ENCODE results near the gene KNG1. TPM values are rescaled to one million over a fixed set of nuclear protein-coding genes. Genes with fewer than 3 reads are reported as not detected.
"Not testable (repeated sequence)": the region's sequence is repeated elsewhere in the genome, so short reads cannot be mapped to it uniquely, and the experiment has no call there.

The KNG1 gene
- total RNA-seq, 2 donors from 2014 or later, result not detected

DNA sequence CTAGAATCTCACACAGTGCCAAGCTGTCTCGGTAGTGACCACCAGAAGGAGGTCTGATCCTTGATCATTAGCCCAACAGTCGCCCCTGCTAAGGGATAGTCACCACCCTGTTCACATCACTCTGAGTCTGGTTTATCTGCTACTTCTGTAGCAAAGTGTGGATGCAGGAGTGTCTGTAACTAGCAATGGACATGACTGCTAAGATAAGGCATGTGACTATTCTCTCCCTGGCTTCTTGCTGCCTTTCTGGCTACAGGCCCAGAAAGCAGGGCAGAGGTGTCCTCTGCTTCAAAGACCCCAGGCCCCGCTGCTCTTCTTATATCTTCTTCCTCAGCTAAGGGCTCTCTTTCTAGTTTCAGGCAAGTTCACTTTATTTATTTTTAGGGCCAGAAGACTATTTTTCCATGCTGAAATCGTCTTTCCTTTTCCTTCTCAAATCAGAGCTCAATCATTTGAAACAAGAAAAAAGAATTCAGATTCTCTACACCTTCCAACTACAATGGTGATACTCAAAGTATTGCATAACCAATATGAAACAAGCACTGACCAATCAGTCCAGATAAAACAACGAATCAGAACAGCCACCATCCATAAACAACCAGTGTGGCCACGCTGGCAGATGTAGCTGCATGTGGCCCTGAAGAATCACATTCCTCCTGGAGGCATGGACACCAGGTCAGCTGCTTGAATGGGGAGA is 8.0 kb upstream of the KNG1 start:
- TF ChIP-seq, protein P1, sequence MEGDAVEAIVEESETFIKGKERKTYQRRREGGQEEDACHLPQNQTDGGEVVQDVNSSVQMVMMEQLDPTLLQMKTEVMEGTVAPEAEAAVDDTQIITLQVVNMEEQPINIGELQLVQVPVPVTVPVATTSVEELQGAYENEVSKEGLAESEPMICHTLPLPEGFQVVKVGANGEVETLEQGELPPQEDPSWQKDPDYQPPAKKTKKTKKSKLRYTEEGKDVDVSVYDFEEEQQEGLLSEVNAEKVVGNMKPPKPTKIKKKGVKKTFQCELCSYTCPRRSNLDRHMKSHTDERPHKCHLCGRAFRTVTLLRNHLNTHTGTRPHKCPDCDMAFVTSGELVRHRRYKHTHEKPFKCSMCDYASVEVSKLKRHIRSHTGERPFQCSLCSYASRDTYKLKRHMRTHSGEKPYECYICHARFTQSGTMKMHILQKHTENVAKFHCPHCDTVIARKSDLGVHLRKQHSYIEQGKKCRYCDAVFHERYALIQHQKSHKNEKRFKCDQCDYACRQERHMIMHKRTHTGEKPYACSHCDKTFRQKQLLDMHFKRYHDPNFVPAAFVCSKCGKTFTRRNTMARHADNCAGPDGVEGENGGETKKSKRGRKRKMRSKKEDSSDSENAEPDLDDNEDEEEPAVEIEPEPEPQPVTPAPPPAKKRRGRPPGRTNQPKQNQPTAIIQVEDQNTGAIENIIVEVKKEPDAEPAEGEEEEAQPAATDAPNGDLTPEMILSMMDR (IDR thresholded peaks at IDR 0.05), result no peak
- TF ChIP-seq POLR2A (IDR thresholded peaks at IDR 0.05), result no peak

DNA sequence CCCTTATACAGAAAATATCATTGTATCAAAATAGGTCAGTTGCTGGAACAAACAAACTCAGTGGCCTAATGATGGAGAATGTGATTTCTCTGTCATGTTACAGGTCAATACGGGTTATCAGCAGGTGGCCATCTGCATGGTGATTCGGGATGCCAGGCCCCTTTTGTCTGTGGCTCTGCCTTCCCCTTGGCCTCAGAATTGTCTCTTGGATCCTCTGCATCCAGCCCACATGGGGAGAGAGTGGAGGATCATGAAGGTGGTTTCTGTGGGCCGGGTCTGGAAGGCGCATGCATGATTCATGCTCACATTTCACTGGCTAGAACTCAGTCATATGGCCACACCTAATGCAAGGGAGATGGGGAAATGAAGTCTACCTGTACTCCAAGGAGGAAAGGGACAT is 6.5 kb upstream of the KNG1 start:
- H3K4me1 ChIP-seq; H3K36me3 ChIP-seq (replicated peaks in 1 of 2; ENCODE audit: insufficient read depth in 1 of 2, low read depth in 2 of 2); H3K9me3 ChIP-seq; intact Hi-C loops (cut with DNase I); ATAC-seq; H3K4me3 ChIP-seq; H3K27me3 ChIP-seq; DNase-seq; H3K27ac ChIP-seq: not testable (repeated sequence)
- WGBS, 2 donors, result 71 to 76% methylated on average over 4 of the region's 4 CpGs

More for the DNA sequence above, 8.0 kb upstream of the KNG1 start:
- intact Hi-C loops (cut with DNase I), result no loop called here
- no peaks in the 10 kb centered on the region for H3K36me3 ChIP-seq (replicated peaks in 1 of 2; ENCODE audit: insufficient read depth in 1 of 2, low read depth in 2 of 2)
- ATAC-seq, result no peak
- no peaks in the 10 kb centered on the region for H3K9me3 ChIP-seq
- H3K4me1 ChIP-seq, result no peaks in the 10 kb centered on the region
- H3K4me3 ChIP-seq, result no peak overlapping the region
- peaks cover 0 to 2% of the 10 kb centered on the region in 2 donors for H3K27me3 ChIP-seq
- WGBS, 2 donors, result 62 to 63% methylated on average over 6 of the region's 6 CpGs
- no peak overlapping the region for H3K27ac ChIP-seq
- DNase-seq, result no peak

DNA sequence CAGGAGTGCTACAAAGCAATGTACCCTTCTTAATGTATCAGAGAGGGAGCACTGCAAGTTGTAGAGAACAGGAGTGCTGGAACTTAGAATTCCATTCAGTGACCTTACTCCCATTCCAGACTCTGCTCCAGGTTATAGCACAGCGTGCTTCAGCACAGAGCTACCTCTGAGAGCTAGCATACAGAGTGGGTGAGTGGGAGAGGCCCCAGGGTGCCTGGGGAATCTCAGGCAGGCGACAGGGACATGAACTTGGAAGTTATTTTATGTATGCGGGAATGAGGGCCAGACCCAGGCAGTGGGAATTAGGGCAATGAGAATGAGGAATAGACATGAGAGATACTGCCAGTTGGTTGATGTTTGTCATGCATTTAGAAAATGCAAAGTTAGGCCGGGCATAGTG is 3.7 kb upstream of the KNG1 start:
- Histone ChIP-seq H3K27ac (no peak overlapping the region), H3K27me3 (no peaks in the 10 kb centered on the region), H3K4me3 (no peak overlapping the region), H3K36me3 (replicated peaks in 1 of 2; ENCODE audit: insufficient read depth in 1 of 2, low read depth in 2 of 2) (no peaks in the 10 kb centered on the region), H3K9me3 (no peaks in the 10 kb centered on the region), H3K4me1 (peaks cover 8% of the 10 kb centered on the region)
- no peak for ATAC-seq
- no peak for DNase-seq
- 65 to 70% methylated on average over 4 of the region's 4 CpGs for WGBS, 2 donors
- intact Hi-C loops (cut with DNase I), result no loop called here
- TF ChIP-seq, protein P1 (IDR thresholded peaks at IDR 0.05), result no peak
- no peak for TF ChIP-seq POLR2A (IDR thresholded peaks at IDR 0.05)

DNA sequence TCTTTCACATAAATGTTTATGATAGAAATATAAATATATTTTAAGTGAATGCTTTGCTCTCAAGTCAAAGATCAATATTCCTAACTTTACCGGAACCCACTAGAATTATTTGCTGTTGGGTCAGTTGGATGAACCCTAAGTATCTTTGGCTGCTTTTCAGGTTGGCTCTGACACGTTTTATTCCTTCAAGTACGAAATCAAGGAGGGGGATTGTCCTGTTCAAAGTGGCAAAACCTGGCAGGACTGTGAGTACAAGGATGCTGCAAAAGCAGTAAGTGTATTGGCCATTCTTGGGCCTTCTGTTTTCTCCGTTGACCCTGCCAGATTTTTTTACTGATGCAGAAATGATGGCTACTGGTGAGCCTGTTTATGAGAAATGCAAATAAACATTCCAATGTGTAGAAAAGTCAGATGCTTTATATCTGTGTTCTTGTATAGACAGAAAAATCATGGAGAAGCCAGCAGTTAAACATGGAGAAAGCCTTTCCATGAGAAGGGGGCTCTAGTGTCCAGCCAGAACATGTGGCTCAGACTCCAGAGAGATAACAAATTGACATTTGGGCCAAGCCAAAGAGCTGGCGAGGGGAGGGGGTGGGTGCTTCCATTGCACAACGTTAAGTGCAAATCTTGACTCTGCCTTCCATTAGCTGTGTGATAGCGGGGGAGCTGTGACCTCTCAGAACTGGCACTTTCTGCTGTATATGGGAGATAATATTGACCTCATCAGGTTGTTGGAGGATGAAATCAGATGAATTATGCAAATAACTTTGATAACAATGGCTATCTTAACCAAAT is 3.0 kb downstream of the KNG1 start:
- Histone ChIP-seq H3K27me3 (no peaks in the 10 kb centered on the region), H3K9me3 (no peaks in the 10 kb centered on the region), H3K4me3 (no peak overlapping the region), H3K36me3 (replicated peaks in 1 of 2; ENCODE audit: insufficient read depth in 1 of 2, low read depth in 2 of 2) (no peaks in the 10 kb centered on the region), H3K27ac (no peak overlapping the region), H3K4me1 (peaks cover 8% of the 10 kb centered on the region)
- no peak for DNase-seq
- WGBS, 2 donors, result 34 to 42% methylated on average over 7 of the region's 7 CpGs
- no peak for TF ChIP-seq POLR2A (IDR thresholded peaks at IDR 0.05)
- TF ChIP-seq, protein P1 (IDR thresholded peaks at IDR 0.05), result no peak
- intact Hi-C loops (cut with DNase I), result no loop called here
- ATAC-seq, result no peak

DNA sequence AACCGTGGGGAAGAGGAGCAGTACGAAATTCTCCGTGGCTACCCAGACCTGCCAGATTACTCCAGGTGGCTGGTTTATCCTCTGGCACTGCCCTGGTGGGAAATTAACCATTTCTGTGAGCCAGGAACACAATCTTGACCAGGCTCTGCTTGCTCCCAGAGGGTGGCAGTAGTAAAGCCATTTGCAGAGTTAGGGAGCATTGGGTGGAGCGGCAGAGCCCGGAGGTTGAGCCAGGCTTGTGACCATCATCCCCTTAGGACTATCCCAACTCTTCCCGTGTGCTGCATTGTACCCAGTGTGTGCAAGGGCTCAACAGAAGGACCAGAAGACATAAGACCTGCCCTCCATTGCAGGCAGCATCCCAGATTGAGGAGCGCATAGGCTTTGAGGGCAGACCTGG is 5.3 kb downstream of the KNG1 start:
- ATAC-seq, result no peak
- peak in 2 of 4 donors; percentile 8 to 15 for DNase-seq
- intact Hi-C loops (cut with DNase I), result no loop called here
- H3K4me1 ChIP-seq, result no peaks in the 10 kb centered on the region
- H3K27ac ChIP-seq, result no peak overlapping the region
- no peaks in the 10 kb centered on the region for H3K27me3 ChIP-seq
- no peaks in the 10 kb centered on the region for H3K36me3 ChIP-seq (replicated peaks in 1 of 2; ENCODE audit: insufficient read depth in 1 of 2, low read depth in 2 of 2)
- TF ChIP-seq POLR2A (IDR thresholded peaks at IDR 0.05), result no peak
- TF ChIP-seq, protein P1 (IDR thresholded peaks at IDR 0.05), result peak in 2 of 7 experiments; percentile 17 to 19
- H3K9me3 ChIP-seq, result no peaks in the 10 kb centered on the region
- H3K4me3 ChIP-seq, result no peak overlapping the region
- 29 to 36% methylated on average over 7 of the region's 7 CpGs for WGBS, 2 donors
